Spleen (tissue), 11 donors: ENCODE results near the gene CDK14. TPM values are rescaled to one million over a fixed set of nuclear protein-coding genes. Genes with fewer than 3 reads are reported as not detected.

Source experiments
- DNase-seq: peaks from one replicate; pipeline ENCODE4 v3.0.0-alpha.2; 2020
- H3K27ac ChIP-seq, 8 donors: fragments of 200-600 bp; sonication (generic) in 7 of 8; 1 replicate in 4 of 8; 2 replicates in 4 of 8; pipeline versions ENCODE4 v1.5.0 to v1.8.0; 2016 to 2021; ENCODE audit warnings: inconsistent platforms in 4 of 8, mild to moderate bottlenecking in 4 of 8, moderate library complexity in 1 of 8
- H3K27me3 ChIP-seq, 7 donors: fragments of 200-600 bp; sonication (generic) in 6 of 7; replicated peaks in 1 of 7; 1 replicate in 4 of 7; 2 replicates in 3 of 7; pipeline versions ENCODE4 v1.5.0 to v1.8.0; 2016 to 2021; ENCODE audit warnings: inconsistent platforms in 3 of 7, mild to moderate bottlenecking in 1 of 7
- H3K36me3 ChIP-seq, 6 donors: fragments of 200-600 bp; sonication (generic) in 5 of 6; 1 replicate in 4 of 6; 2 replicates in 2 of 6; pipeline versions ENCODE4 v1.5.0 to v1.8.0; 2016 to 2021; ENCODE audit warnings: inconsistent platforms in 2 of 6
- H3K4me1 ChIP-seq, 6 donors: fragments of 200-600 bp; sonication (generic) in 5 of 6; 1 replicate in 3 of 6; 2 replicates in 3 of 6; pipeline versions ENCODE4 v1.5.0 to v1.8.0; 2016 to 2021; ENCODE audit warnings: inconsistent platforms in 3 of 6
- H3K4me3 ChIP-seq, 8 donors: fragments of 200-600 bp; sonication (generic) in 7 of 8; 1 replicate in 4 of 8; 2 replicates in 4 of 8; pipeline versions ENCODE4 v1.5.0 to v1.8.0; 2016 to 2021; ENCODE audit warnings: inconsistent platforms in 4 of 8, mild to moderate bottlenecking in 4 of 8, moderate library complexity in 2 of 8
- H3K9me3 ChIP-seq, 8 donors: fragments of 200-600 bp; sonication (generic) in 7 of 8; 1 replicate in 4 of 8; 2 replicates in 4 of 8; pipeline versions ENCODE4 v1.5.0 to v1.8.0; 2016 to 2021; ENCODE audit warnings: inconsistent platforms in 4 of 8
- CTCF ChIP-seq, 11 experiments: fragments of 200-600 bp in 7 of 11; fragments of 450-650 bp in 4 of 11; sonication (generic) in 4 of 11; IDR thresholded peaks in 8 of 11; conservative IDR thresholded peaks in 3 of 11; 1 replicate in 7 of 11; 2 replicates in 4 of 11; pipeline versions ENCODE4 v1.4.0 to v1.8.0; 2016 to 2021; ENCODE audit warnings: antibody characterized with exemption in 11 of 11, inconsistent platforms in 4 of 11, mild to moderate bottlenecking in 1 of 11
- POLR2A ChIP-seq, 3 donors: fragments of 450-650 bp; IDR thresholded peaks; one replicate each; pipeline ENCODE4 v1.5.1; 2017; ENCODE audit warnings: antibody characterized with exemption in 3 of 3, mild to moderate bottlenecking in 1 of 3
- POLR2AphosphoS5 ChIP-seq, 3 donors: sonication (generic); formaldehyde crosslinking; IDR thresholded peaks; one replicate each; pipeline ENCODE4 v1.5.1; 2017; ENCODE audit warnings: antibody characterized with exemption in 3 of 3
- WGBS, 5 donors: extraction: QIAGEN DNeasy Blood & Tissue Kit in 3 of 5; methylation state at CpG; one replicate each; pipeline versions ENCODE4 v1.1.5 to v1.1.7; 2013 to 2018; 5-methylcytosine and 5-hydroxymethylcytosine counted together
- intact Hi-C: fragments of 100-400 bp; cut with DNase I; formaldehyde crosslinking; loops from one replicate; pipeline ENCODE4 v1.15.0; 2023; ENCODE audit warnings: low total_unique reads
- polyA plus RNA-seq, 3 donors: library from polyadenylated mRNA; stranded (reverse); fragments of 200-250 nt; gene quantifications; one replicate each; pipeline ENCODE4 v1.2.1, GENCODE V29; 2013
- total RNA-seq, 7 donors: library from RNA; depleted of rRNA in 3 of 7; stranded (reverse); fragments of >200 nt in 3 of 7; fragmentation: NEBNext Ultra II Directional in 4 of 7; extraction: Animal tissue kit (Norgen Biotek cat#: 25700) in 4 of 7; gene quantifications; one replicate each; pipeline versions ENCODE4 v1.1.0 to v1.2.1, GENCODE V29; 2016 to 2021
- donor health status: healthy with polysubstance abuse.
- donor health status: DM: no; HTN: no; CAD: no; lungs with moderate emphysema.
- donor health status: DM: no; HTN: no; CAD: no.
- donor health status: Bipolar disorder and iron deficiency.
- donor health status: healthy.
- donor health status: DM: no; HTN: no; CAD: no.
- donor health status: DM: yes; HTN: yes; CAD: no.

CDK14 gene
- total and polyA plus RNA-seq, 10 donors = 6.6 to 109 (median 51.2) TPM

GRCh38 chr7:91248996-91249395, 652.9 kb downstream of the CDK14 start:
- intact Hi-C loops = no loop called here
- H3K9me3 ChIP-seq = no peaks in the 10 kb centered on the region
- H3K4me3 ChIP-seq = no peak overlapping the region
- no peaks in the 10 kb centered on the region for H3K36me3 ChIP-seq
- H3K4me1 ChIP-seq = no peaks in the 10 kb centered on the region
- no peaks in the 10 kb centered on the region for H3K27me3 ChIP-seq
- DNase-seq = no peak
- TF ChIP-seq POLR2A (IDR thresholded peaks at IDR 0.05) (no peak), POLR2AphosphoS5 (IDR thresholded peaks at IDR 0.05) (no peak), CTCF (IDR thresholded peaks at IDR 0.05 in 8 of 11, conservative IDR thresholded peaks at IDR 0.05 in 3 of 11) (no peak)
- WGBS, 5 donors = 17 to 59% (median 37%) methylated on average over 2 of the region's 2 CpGs
- no peak overlapping the region for H3K27ac ChIP-seq

GRCh38 chr7:91249506-91250233, 653.5 kb downstream of the CDK14 start:
- WGBS, 5 donors = 66 to 85% (median 74%) methylated on average over 4 of the region's 4 CpGs
- no peak overlapping the region for H3K4me3 ChIP-seq
- H3K27me3 ChIP-seq = no peaks in the 10 kb centered on the region
- no peaks in the 10 kb centered on the region for H3K4me1 ChIP-seq
- no peak overlapping the region for H3K27ac ChIP-seq
- no peaks in the 10 kb centered on the region for H3K36me3 ChIP-seq
- no peak for TF ChIP-seq CTCF (IDR thresholded peaks at IDR 0.05 in 8 of 11, conservative IDR thresholded peaks at IDR 0.05 in 3 of 11)
- no peak for TF ChIP-seq POLR2AphosphoS5 (IDR thresholded peaks at IDR 0.05)
- TF ChIP-seq POLR2A (IDR thresholded peaks at IDR 0.05) = no peak
- intact Hi-C loops = no loop called here
- no peak for DNase-seq
- no peaks in the 10 kb centered on the region for H3K9me3 ChIP-seq

GRCh38 chr7:91250706-91251105, 654.6 kb downstream of the CDK14 start:
- 84 to 93% (median 89%) methylated on average over 3 to 4 of the region's 4 CpGs for WGBS, 5 donors
- TF ChIP-seq POLR2A (IDR thresholded peaks at IDR 0.05) (no peak), POLR2AphosphoS5 (IDR thresholded peaks at IDR 0.05) (no peak), CTCF (IDR thresholded peaks at IDR 0.05 in 8 of 11, conservative IDR thresholded peaks at IDR 0.05 in 3 of 11) (no peak)
- intact Hi-C loops = no loop called here

GRCh38 chr7:91251877-91252276, 655.8 kb downstream of the CDK14 start:
- intact Hi-C loops = no loop called here
- 90 to 99% (median 95%) methylated on average over 3 of the region's 3 CpGs for WGBS, 5 donors
- no peaks in the 10 kb centered on the region for H3K27me3 ChIP-seq
- H3K9me3 ChIP-seq = peaks cover 0 to 19% (median 11%) of the 10 kb centered on the region in 8 donors
- no peak overlapping the region for H3K27ac ChIP-seq
- H3K4me3 ChIP-seq = no peak overlapping the region
- no peaks in the 10 kb centered on the region for H3K4me1 ChIP-seq
- no peak for TF ChIP-seq CTCF (IDR thresholded peaks at IDR 0.05 in 8 of 11, conservative IDR thresholded peaks at IDR 0.05 in 3 of 11)
- TF ChIP-seq POLR2A (IDR thresholded peaks at IDR 0.05) = no peak
- TF ChIP-seq POLR2AphosphoS5 (IDR thresholded peaks at IDR 0.05) = no peak
- no peaks in the 10 kb centered on the region for H3K36me3 ChIP-seq
- DNase-seq = no peak

More at GRCh38 chr7:91250706-91251105, 654.6 kb downstream of the CDK14 start:
- Histone ChIP-seq H3K9me3 (peaks cover 0 to 8% (median under 1%) of the 10 kb centered on the region in 8 donors), H3K27me3 (no peaks in the 10 kb centered on the region), H3K4me1 (no peaks in the 10 kb centered on the region), H3K4me3 (no peak overlapping the region), H3K36me3 (no peaks in the 10 kb centered on the region), H3K27ac (no peak overlapping the region)
- no peak for DNase-seq
